SK-N-SH treated with all-trans-retinoic acid at 6 μM for 48 hours (cell line): Measurements from ENCODE around the gene CILP.

Source experiments
- ATAC-seq: fragments of 200-7000 bp; cut with Tn5 transposase; 3 replicates; pipeline ENCODE4 v1.9.1; 2020; ENCODE audit warnings: mild to moderate bottlenecking, moderate library complexity
- ARNTL ChIP-seq: fragments of 450-650 bp; formaldehyde crosslinking; IDR thresholded peaks from 2 replicates; pipeline ENCODE4 v1.5.0; 2020; ENCODE audit warnings: low read depth, mild to moderate bottlenecking, moderate library complexity, borderline replicate concordance
- BACH2 ChIP-seq: fragments of 250-450 bp; sonication (Bioruptor Pico); IDR thresholded peaks from 2 replicates; pipeline ENCODE4 v1.9.0; 2021; ENCODE audit warnings: mild to moderate bottlenecking, borderline replicate concordance
- CSDC2 ChIP-seq: fragments of 250-450 bp; sonication (Bioruptor Pico); IDR thresholded peaks from 2 replicates; pipeline ENCODE4 v1.5.0; 2020; ENCODE audit warnings: mild to moderate bottlenecking, moderate library complexity
- ESRRG ChIP-seq: fragments of 250-450 bp; sonication (Bioruptor Pico); IDR thresholded peaks from 2 replicates; pipeline ENCODE4 v1.6.1; 2021; ENCODE audit warnings: mild to moderate bottlenecking
- GLIS3 ChIP-seq: fragments of 250-450 bp; sonication (Bioruptor Pico); IDR thresholded peaks from 2 replicates; pipeline ENCODE4 v1.5.0; 2020; ENCODE audit warnings: mild to moderate bottlenecking, moderate library complexity
- ISL1 ChIP-seq: fragments of 250-450 bp; sonication (Bioruptor Pico); IDR thresholded peaks from 2 replicates; pipeline ENCODE4 v2.1.2; 2022; ENCODE audit warnings: mild to moderate bottlenecking, moderate library complexity
- PATZ1 ChIP-seq: fragments of 250-450 bp; sonication (Bioruptor Pico); IDR thresholded peaks from 2 replicates; pipeline ENCODE4 v1.8.0; 2020; ENCODE audit warnings: mild to moderate bottlenecking, moderate library complexity, borderline replicate concordance
- PPARA ChIP-seq: fragments of 250-450 bp; sonication (Bioruptor Pico); IDR thresholded peaks from 2 replicates; pipeline ENCODE4 v1.5.0; 2020; ENCODE audit warnings: mild to moderate bottlenecking, borderline replicate concordance
- RARB ChIP-seq: fragments of 250-450 bp; sonication (Bioruptor Pico); IDR thresholded peaks from 2 replicates; pipeline ENCODE4 v1.8.0; 2021; ENCODE audit warnings: mild to moderate bottlenecking, moderate library complexity
- SNAI2 ChIP-seq: fragments of 250-450 bp; sonication (Bioruptor Pico); IDR thresholded peaks from 2 replicates; pipeline ENCODE4 v1.5.0; 2020; ENCODE audit warnings: mild to moderate bottlenecking, moderate library complexity
- TOX ChIP-seq: fragments of 250-450 bp; sonication (Bioruptor Pico); IDR thresholded peaks from 2 replicates; pipeline ENCODE4 v1.8.0; 2021; ENCODE audit warnings: mild to moderate bottlenecking, moderate library complexity, borderline replicate concordance
- TSHZ2 ChIP-seq: fragments of 250-450 bp; sonication (Bioruptor Pico); IDR thresholded peaks from 2 replicates; pipeline ENCODE4 v1.5.0; 2020; ENCODE audit warnings: mild to moderate bottlenecking, moderate library complexity
- ZC3H10 ChIP-seq: fragments of 250-450 bp; sonication (Bioruptor Pico); IDR thresholded peaks from 2 replicates; pipeline ENCODE4 v1.5.1; 2021; ENCODE audit warnings: mild to moderate bottlenecking, moderate library complexity
- ZFP3 ChIP-seq: fragments of 250-450 bp; sonication (Bioruptor Pico); IDR thresholded peaks from 2 replicates; pipeline ENCODE4 v1.5.0; 2020; ENCODE audit warnings: mild to moderate bottlenecking, moderate library complexity
- ZFP30 ChIP-seq: fragments of 450-650 bp; formaldehyde crosslinking; IDR thresholded peaks from 2 replicates; pipeline ENCODE4 v1.5.0; 2022; ENCODE audit warnings: mild to moderate bottlenecking, moderate library complexity
- ZNF8 ChIP-seq: fragments of 450-650 bp; formaldehyde crosslinking; IDR thresholded peaks from 2 replicates; pipeline ENCODE4 v1.5.0; 2020; ENCODE audit warnings: mild to moderate bottlenecking, moderate library complexity
- TF ChIP-seq, protein P1 (sequence below): fragments of 250-450 bp; sonication (Bioruptor Pico); IDR thresholded peaks from 2 replicates; pipeline ENCODE4 v1.5.1; 2020; ENCODE audit warnings: low read depth, mild to moderate bottlenecking, moderate library complexity
- TF ChIP-seq, protein P2 (sequence below): fragments of 250-450 bp; sonication (Bioruptor Pico); IDR thresholded peaks from 2 replicates; pipeline ENCODE4 v1.8.0; 2021; ENCODE audit warnings: low read depth, mild to moderate bottlenecking, moderate library complexity, borderline replicate concordance

The CILP gene

GRCh38 chr15:65246026-65246714, 34.9 kb upstream of the CILP start:
- TF ChIP-seq ESRRG = no peak
- TF ChIP-seq BACH2 (CRISPR knock-in tag) = no peak
- TF ChIP-seq ZFP3 (CRISPR knock-in tag) = no peak
- no peak for TF ChIP-seq ZC3H10 (CRISPR knock-in tag)
- no peak for TF ChIP-seq TSHZ2 (CRISPR knock-in tag)
- no peak for TF ChIP-seq PPARA (CRISPR knock-in tag)
- TF ChIP-seq PATZ1 (CRISPR knock-in tag) = no peak
- no peak for TF ChIP-seq ZNF8 (CRISPR knock-in tag)
- TF ChIP-seq SNAI2 = no peak
- TF ChIP-seq TOX (CRISPR knock-in tag) = no peak
- TF ChIP-seq RARB (CRISPR knock-in tag) = no peak
- TF ChIP-seq, protein P1, sequence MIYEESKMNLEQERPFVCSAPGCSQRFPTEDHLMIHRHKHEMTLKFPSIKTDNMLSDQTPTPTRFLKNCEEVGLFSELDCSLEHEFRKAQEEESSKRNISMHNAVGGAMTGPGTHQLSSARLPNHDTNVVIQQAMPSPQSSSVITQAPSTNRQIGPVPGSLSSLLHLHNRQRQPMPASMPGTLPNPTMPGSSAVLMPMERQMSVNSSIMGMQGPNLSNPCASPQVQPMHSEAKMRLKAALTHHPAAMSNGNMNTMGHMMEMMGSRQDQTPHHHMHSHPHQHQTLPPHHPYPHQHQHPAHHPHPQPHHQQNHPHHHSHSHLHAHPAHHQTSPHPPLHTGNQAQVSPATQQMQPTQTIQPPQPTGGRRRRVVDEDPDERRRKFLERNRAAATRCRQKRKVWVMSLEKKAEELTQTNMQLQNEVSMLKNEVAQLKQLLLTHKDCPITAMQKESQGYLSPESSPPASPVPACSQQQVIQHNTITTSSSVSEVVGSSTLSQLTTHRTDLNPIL (CRISPR knock-in tag) = no peak
- no peak for TF ChIP-seq CSDC2
- no peak for TF ChIP-seq ISL1 (CRISPR knock-in tag)
- no peak for TF ChIP-seq GLIS3 (CRISPR knock-in tag)
- no peak for ATAC-seq

GRCh38 chr15:65245096-65245856, 34.0 kb upstream of the CILP start:
- ATAC-seq = no peak; the same call in 2 of the 3 replicates
- no peak for TF ChIP-seq CSDC2
- no peak for TF ChIP-seq ZFP30 (CRISPR knock-in tag)
- TF ChIP-seq, protein P1 (CRISPR knock-in tag) = no peak
- TF ChIP-seq, protein P2, sequence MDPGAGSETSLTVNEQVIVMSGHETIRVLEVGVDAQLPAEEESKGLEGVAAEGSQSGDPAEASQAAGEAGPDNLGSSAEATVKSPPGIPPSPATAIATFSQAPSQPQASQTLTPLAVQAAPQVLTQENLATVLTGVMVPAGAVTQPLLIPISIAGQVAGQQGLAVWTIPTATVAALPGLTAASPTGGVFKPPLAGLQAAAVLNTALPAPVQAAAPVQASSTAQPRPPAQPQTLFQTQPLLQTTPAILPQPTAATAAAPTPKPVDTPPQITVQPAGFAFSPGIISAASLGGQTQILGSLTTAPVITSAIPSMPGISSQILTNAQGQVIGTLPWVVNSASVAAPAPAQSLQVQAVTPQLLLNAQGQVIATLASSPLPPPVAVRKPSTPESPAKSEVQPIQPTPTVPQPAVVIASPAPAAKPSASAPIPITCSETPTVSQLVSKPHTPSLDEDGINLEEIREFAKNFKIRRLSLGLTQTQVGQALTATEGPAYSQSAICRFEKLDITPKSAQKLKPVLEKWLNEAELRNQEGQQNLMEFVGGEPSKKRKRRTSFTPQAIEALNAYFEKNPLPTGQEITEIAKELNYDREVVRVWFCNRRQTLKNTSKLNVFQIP (CRISPR knock-in tag) = no peak
- no peak for TF ChIP-seq ARNTL
- no peak for TF ChIP-seq PATZ1 (CRISPR knock-in tag)
- no peak for TF ChIP-seq ESRRG
